Stimulated activated naive CD4-positive, alpha-beta T cell (primary cell): Measurements from ENCODE around the gene SMC3.
"Not testable (repeated sequence)": the region's sequence is repeated elsewhere in the genome, so short reads cannot be mapped to it uniquely, and the experiment has no call there.

Experiments used
- DNase-seq, 6 experiments: peaks; one replicate each; lab custom pipeline; 2025; lab: John Stamatoyannopoulos, UW

The SMC3 gene

DNA sequence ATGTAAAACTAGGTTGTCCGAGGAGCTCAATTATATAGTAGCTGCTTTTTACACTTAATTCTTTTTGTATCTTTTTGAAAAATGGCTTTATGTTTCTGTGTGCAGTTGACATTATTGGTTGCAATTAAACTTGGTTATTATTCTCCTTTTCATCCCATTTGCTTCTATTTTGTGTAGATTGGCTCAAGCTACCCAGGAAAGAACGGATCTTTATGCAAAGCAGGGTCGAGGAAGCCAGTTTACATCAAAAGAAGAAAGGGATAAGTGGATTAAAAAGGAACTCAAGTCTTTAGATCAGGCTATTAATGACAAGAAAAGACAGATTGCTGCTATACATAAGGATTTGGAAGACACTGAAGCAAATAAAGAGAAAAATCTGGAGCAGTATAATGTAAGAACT, 16.5 kb downstream of the SMC3 start:
- no peak for DNase-seq

DNA sequence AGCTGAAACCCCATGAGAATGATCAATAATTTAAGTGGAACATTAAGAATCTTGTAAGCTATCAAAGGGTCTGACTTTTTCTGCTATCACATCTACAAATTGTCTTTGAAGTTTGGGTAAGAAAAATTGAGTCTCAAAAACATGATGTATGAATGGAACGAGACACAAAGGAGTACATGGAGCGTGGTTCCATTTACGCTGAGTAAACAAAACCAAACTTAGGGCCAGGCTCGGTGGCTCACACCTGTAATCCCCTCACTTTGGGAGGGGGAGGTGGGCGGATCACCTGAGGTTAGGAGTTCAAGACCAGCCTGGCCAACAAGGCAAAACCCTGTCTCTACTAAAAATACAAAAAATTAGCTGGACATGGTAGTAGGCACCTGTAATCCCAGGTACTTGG, 24.3 kb downstream of the SMC3 start:
- DNase-seq = no peak

DNA sequence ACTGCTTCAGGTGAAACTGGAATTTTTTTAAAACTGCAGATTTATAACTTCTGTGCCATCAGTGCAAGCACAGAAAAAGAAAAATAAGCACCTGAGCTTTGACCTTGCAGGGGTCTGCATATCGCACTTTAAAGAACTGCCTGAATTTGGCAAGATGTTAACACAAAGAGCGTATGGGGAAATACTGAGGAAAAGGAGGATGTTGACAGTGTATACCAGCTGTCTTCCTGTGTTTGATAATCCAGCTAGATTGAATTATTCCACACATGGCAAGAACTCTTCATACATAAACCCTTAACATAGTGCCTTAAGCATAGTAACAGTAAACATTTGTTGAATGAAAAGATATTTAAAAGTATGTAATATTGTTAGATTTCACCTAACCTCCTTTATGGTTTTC, 30.0 kb downstream of the SMC3 start:
- DNase-seq = no peak

DNA sequence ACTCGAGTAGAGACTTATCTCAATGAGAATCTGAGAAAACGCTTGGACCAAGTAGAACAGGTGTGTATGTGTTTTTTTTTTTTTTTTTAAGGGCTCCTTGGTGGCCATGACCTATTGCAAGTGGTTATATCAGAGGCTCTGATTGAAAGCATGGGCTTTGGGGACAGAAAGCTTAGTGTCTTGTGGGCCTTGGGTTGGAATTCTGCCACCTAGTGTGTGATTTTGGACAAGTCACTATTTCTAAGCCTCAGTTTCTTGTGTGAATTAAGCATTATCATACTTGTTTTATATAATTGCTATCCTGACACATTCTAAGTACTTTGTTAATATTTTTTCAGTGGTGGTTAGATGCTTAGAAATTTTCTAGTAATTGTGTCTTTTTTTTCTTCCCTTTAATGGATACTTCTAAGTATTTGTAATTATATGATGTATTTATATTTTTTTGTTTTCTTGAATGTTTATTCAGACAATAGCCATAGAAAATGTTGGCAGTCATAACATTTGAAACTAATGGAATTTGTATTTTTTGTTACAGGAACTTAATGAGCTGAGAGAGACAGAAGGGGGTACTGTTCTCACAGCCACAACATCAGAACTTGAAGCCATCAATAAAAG, 33.1 kb downstream of the SMC3 start:
- DNase-seq = peak in 2 of 6 experiments; percentile 20 to 40

DNA sequence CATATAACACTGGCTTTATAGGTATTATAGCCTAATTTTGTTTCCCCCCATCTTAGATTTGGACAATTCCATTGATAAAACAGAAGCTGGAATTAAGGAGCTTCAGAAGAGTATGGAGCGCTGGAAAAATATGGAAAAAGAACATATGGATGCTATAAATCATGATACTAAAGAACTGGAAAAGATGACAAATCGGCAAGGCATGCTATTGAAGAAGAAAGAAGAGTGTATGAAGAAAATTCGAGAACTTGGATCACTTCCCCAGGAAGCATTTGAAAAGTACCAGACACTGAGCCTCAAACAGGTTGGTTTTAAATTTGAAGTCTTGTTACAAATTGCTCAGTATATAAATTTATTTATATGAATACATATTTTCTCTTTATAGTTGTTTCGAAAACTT, 34.1 kb downstream of the SMC3 start:
- DNase-seq = no peak

DNA sequence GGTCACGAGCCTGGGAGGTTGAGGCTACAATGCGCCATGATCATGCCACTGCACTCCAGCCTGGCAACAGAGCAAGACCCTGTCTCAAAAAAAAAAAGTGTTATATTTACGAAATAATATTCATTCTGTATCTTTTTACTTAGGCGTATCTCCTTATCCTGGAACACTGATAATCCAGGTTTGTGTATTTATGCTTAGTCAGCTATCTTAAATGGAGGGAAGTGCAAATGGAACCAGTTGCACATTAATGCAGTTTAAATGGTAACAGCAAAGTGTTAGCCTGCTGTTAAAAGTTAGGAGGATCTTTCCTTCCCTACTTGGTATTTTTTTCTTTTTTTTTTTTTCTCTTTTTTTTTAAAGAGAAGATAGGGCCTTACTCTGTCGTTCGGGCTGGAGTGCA, 40.6 kb downstream of the SMC3 start:
- no peak for DNase-seq

DNA sequence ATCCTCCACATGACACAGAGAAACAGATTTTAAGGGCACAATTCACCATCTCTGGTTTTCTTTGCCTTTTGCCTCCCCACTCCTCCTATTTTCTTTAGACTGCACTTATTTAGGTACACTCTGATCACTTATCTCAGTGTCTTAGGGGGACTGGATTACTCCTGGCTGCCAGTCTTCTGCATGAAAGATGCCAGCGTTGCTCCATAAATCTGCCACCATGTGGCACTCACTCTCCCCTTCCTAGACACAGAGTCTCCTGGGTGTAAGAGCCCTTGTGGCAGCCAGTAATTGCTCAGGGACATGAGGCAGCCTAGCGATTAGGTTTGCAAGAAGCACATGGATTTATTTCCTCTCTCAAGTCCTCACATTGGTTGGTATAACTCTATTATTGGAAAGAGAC, 42.1 kb downstream of the SMC3 start:
- DNase-seq = no peak

DNA sequence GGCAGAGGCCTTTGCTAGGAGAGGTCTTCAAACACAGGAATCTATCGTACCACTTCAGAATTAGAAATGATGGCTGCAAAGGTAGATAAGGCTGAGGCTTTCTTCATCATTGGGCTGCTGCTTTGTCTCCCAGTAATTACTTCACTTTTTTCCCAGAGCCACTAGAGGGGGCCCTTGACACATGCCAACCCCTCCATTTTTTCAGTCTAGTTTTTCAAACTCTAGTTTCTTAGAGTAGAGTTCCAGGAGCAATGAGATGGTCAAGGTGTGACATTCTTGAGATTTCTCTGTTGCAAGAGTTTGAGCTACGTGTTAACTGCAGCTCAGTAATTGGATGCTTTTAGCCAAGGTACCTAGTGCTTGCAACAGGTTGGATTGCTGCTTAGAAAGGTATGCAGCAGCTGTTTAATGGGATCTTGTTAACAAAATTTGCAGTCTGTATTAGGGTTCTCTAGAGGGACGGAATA, 42.8 kb downstream of the SMC3 start:
- peak; percentile 6 to 74 (median 34) for DNase-seq

DNA sequence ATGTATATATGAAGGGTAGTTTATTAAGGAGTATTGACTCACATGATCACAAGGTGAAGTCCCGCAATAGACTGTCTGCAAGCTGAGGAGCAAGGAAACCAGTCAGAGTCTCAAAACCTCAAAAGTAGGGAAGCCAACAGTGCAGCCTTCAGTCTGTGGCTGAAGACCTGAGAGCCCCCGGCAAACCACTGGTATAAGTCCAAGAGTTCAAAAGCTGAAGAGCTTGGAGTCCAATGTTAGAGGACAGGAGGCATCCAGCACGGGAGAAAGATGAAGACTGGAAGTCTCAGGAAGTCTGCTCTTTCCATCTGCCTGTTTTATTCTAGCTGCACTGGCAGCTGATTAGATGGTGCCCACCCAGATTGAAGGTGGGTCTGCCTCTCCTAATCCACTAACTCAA, 43.3 kb downstream of the SMC3 start:
- not testable (repeated sequence) for DNase-seq

DNA sequence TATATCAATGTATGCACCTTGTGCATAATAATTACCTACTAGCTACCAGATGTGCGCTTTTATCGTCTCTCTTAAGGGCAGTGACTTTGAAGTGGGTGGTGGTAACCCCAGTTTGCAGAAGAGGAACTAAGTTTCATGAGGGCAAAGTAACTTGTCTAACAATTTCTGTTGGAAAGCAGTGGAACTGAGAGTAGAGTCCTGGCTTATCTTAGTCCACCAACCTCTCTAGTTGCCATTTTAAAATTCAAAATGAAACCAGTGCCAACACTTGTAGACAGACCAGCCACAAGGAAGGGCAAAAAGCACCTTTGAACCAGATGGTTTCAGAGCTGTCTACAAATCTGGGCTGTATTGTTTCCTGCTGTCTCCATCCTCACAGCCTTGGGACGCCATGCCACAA, 44.6 kb downstream of the SMC3 start:
- DNase-seq = no peak

DNA sequence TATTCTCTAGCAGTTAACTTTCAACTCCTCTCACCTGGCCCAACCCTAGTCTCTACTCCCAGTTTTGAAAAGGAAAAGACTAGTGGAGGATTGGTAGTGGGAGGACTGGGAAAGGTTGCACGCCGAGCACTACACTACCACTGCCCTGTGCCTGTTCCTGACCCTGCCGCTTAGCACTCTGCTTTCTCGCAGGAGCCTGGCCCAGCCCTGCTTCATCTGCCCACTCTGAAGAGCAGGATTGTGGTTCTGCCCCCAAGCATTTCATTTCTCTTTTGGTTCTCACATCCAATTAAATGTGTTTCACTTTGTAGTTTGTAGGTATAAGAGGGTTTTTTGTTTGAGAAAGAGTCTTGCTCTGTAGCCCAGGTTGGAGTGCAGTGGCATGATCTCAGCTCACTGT, 45.1 kb downstream of the SMC3 start:
- DNase-seq = peak in 1 of 6 experiments; percentile 3

DNA sequence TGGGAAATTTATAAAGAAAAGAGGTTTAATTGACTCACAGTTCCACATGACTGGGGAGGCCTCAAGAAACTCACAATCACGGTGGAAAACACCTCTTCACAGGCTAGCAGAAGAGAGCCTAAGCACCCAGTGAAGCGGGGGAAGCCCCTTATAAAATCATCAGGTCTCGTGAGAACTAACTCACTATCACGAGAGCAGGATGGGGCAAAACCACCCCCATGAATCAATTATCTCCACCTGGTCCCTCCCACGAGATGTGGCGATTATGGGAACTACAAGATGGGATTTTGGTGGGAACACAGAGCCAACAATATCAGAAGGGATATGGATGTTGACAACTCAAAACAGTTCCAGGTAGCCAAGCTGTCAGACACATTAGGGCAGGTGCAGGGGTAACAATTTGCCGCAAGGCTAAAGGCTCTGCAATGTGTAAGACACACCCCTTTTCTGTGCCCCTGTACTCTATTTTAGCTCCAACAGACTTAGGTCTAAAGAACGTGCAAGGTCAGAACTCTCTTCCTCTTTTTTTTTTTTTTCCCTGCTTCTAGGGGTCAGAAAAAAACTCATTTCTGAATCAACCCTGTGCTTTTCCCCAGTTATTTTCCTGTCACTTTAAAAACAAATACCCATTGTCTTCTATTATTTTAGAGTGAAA, 46.0 kb downstream of the SMC3 start:
- DNase-seq = no peak

DNA sequence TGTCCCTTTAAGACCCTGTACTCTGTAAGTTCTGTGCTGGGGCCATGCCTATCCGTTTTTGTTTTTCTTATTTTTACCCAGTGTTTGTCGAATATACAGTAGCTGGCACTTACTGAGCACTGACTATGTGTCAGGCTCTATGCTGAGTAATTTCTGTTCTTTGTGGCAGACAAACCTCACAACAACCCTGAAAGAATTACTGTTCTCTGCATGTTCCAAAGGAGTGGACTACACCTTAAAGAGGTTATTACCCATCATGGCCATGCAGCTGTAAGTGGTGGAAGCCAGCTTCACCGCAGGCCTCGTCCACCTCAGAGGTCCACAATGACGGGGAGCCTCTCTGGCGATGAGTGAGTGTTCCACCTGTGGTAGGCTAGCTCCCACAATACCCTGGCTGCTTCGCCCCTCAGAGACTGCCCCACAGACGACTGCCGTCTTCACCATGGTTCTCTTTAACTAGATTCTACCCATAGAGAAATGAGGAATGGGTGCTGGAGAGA, 46.6 kb downstream of the SMC3 start:
- no peak for DNase-seq

DNA sequence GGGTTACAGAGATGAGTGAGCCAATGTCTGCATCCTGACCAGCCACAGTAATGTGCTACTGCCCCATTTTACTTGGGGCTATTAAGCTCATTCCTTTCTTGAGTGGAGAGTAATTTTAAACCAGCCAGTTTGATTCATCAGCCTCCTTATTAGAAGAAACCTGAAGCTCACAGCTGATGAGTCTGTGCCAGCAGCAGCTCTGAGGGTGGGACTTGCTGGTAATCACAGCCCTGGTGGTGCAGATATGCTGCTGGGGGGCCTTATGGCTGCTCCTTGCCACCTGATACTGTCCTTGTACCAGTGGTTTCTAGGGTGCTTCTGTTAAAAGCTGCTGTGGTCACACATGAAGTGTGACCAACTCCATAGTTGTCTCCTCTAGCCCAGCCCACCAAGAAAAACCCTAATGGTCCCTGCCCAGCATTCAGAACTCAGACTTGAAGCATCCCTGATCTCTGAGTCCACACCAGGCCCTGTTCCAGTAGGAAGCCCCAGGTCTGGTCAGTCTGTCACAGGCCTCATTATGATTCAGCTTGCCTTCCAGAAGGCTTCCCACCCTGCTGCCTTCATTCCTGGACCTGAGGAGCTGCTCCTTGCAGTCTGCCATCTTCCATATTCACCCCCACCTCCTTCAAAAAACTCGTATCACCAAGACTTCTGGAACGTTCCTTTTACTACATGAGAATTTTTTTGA, 47.7 kb downstream of the SMC3 start:
- no peak for DNase-seq

DNA sequence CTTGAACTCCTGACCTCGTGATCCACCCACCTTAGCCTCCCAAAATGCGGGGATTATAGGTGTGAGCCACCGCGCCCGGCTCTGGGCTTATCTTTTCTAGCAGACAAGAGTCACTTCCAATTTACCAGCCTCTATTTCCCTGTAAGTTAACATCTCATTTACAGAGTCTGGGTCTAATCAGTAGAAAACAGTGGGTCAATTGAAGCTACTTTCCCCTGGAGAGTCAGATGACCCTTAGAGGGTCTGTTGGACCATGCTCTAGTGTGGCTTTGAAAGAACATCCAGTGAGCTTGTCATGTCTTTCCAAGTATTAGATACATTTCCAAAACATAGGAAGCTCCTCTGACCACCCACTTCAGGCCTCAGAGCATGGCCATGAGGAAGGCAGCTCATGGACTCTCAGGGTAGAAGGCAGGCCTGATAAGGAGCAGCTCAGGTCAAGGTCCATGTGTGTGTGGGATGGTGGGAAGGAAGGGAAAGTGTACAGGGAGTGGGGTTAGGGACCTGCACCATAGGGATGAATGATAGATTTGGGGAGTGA, 49.1 kb downstream of the SMC3 start:
- no peak for DNase-seq

DNA sequence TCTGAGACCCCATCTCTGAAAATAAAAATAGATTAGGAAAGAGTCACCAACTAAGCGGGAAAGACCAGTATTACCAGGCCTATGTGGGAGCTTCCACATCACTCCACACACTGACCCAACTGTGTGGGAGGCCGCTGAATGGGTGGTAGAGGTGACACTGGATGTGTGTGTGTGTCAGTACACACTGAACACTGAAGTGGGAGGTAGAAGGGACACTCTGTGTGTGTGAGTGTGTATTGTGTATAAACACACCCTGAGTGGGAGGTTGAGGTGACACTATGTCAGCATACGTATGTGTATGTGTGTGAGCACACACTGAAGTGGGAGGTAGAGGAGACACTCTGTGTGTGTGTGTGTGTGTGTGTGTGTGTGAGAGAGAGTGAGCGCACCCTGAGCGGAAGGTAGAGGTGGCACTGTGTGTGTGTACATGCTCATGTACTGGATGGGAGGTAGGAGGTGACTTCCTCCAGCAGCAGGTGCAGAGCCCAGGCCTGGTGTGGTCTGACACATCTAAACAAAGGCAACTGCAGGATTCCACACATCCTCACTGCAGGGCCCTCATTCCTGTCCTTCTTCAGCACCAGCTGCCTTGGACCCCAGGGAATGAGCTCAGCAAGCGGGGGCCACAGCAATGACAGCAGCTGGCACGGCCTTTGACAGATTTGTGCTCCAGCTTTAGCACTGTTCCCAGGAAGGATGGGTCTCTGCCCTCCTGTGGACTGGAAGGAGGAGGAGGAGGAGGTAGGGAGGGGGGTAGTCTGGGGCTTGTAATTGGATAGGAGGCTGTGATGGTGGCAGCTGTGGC, 50.1 kb downstream of the SMC3 start:
- peak in 3 of 6 experiments; percentile 14 to 35 (median 14) for DNase-seq

DNA sequence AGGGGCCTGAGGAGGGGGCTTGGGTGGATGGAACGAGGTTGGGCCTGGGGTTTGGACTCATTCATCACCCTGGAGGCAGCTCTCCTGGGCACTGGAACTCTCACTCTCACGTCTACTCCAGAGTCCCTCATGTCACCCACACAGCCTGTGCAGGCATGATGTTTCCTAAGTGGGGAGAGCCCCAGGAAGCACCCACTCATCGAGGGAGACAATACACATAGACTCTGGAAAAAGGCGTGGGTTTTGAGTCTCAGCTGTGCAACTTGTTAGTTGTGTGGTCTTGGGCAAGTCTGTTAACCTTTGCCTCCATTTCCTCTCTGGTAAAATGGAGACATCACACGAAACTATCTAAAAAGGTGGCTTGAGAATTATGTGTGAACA, 50.7 kb downstream of the SMC3 start:
- DNase-seq = no peak

DNA sequence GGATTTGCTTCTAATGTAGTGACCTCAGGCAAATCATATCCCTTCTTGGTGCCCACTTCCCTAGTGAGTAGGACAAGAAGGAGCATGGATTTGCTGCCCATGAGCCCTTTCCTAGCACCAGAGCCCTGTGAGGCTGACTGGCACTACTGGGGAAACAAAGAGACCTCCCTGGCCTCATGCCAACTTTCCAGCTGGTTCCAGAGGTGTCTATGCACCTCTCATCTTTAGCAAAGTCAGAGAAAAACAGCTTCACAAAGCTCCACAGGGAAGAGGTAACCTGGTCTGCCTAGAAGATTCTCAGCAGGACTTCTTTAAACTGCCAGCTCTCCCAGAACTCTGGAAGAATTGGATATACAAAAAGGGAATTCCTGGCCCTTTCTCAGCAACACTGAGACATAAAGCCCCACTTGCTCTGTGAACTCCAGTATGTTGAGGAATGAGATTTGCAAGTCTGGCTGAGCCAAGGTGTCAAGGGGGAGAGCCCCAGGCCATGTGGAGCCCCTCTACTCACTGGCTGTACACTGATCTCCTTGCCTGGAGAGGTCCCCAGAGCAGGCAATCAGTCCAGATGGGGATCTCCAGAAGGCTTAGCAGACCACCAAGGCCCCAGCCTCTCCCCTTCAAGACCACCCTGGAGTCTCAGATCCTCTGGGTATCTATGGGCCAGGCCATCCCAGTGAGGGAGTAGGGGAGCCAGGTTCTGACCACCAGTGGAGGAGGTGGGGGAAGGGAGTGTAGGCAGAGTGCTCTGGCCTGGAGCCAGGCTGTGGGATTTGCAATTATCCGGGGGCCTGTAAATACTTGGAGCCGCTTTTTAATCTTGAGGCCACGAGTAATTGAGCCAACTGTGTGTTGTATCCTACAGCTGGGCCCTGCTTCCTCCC, 52.3 kb downstream of the SMC3 start:
- no peak for DNase-seq

DNA sequence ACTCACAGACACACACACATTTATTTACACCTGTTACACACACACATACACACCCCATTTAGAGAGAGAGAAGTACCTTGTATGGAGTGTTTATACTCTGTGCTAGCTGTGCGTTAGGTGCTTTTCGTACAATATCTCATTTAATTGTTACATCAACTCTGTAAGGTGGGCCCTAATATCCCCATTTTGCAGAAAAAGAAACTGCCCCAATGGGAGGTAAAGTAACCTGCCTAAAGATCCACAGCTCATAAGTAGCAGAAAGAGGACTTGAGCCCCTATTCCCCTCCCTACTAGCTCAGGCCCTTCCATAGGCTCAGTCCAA, 52.9 kb downstream of the SMC3 start:
- no peak for DNase-seq

DNA sequence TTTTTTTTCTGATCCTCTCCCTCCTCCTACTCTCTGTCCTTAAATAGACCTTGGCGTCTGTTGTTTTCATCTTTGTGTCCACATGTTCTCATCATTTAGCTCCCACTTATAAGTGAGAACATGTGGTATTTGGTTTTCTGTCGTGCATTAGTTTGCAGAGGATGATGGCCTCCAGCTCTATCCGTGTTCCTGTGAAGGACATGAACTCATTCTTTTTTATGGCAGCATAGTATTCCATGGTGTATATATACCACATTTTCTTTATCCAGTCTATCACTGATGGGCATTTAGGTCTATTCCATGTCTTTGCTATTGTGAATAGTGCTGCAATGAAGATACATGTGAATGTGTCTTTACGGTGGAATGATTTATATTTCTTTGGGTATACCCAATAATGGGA, 55.8 kb downstream of the SMC3 start:
- DNase-seq = not testable (repeated sequence)

DNA sequence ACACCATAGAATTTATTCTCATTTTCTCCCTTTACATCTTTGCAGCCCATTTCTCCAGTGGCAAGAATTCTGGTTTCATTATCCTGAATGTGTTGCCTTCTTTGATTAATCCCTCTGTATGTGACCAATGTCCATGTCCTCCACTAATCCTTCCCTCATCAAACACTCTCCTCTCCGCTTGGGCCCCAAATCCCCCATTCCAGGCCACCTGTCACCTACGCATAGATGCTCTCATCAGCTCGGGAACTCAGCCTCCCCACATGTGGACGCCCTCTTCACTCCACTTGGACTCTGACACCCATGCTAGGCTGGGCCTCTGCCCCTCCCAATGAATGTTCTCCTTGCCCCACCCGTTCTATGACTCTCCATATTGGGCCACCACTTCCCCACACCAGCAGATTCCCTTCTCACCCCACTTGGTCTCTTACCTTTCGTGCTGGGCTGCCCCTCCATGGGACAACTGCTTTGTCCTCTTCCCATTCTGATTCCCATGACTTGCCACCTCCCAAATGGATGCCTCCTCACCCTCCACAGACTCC, 57.9 kb downstream of the SMC3 start:
- no peak for DNase-seq
